ENCODE measurements around the gene CES2. TPM values are rescaled to one million over a fixed set of nuclear protein-coding genes. Genes with fewer than 3 reads are reported as not detected.

The CES2 gene
- polyA plus RNA-seq, 2 of the 4 experiments (the other 2 are of a cell fraction) = 20.3 to 20.4 TPM

GRCh38 chr16:66906916-66907836, 28.1 kb upstream of the CES2 start:
- DNase-seq (ENCODE audit: low read depth in 1 of 2, low spot score in 1 of 2) (no peak), ATAC-seq (no peak), FAIRE-seq (no peak)
- Histone ChIP-seq H3K4me2 (no peak overlapping the region), H3K4me1 (peaks cover 13% of the 10 kb centered on the region; the same call in 2 of the 3 replicates), H3K9me3 (no peaks in the 10 kb centered on the region), H3K4me3 (no peak overlapping the region), H3K27ac (no peak overlapping the region)
- WGBS (ENCODE audit: missing lambda C conversion rate) = 44% methylated on average over 7 of the region's 7 CpGs
- TF ChIP-seq RNF2 (IDR thresholded peaks at IDR 0.05; ENCODE audit: borderline replicate concordance, low read depth) (no peak), TP53 (CRISPR knock-in tag; IDR thresholded peaks at IDR 0.05) (no peak), NPAS2 (CRISPR knock-in tag; IDR thresholded peaks at IDR 0.05; ENCODE audit: borderline replicate concordance) (no peak)
- POLR2A ChIA-PET = no interaction called here
- CTCF ChIA-PET = interaction anchor here (1.5 to 40.8 kb wide), 3 partner anchors 8 to 40 kb away, joined by 3 to 837 read pairs (median 837); partner anchors contain the start of genes CDH16, PDP2 and RRAD

- H3K4me3 ChIP-seq = no peak overlapping the region
- H3K27ac ChIP-seq = no peak overlapping the region
- DNase-seq (ENCODE audit: low read depth in 1 of 2, low spot score in 1 of 2) (no peak), FAIRE-seq (no peak), ATAC-seq (no peak)
- 70% methylated on average over 3 of the region's 3 CpGs for WGBS (ENCODE audit: missing lambda C conversion rate)
- POLR2A ChIA-PET = no interaction called here
- no peak overlapping the region for H3K4me2 ChIP-seq
- peaks cover 13% of the 10 kb centered on the region; the same call in 2 of the 3 replicates for H3K4me1 ChIP-seq
- no peaks in the 10 kb centered on the region for H3K9me3 ChIP-seq
- TF ChIP-seq MAZ (IDR thresholded peaks at IDR 0.05; ENCODE audit: borderline replicate concordance, low read depth, low read length) (no peak), EHMT2 (IDR thresholded peaks at IDR 0.05; ENCODE audit: low read depth) (no peak), ZC3H11A (IDR thresholded peaks at IDR 0.05) (no peak), CTCF (IDR thresholded peaks at IDR 0.05) (no peak), PHF8 (IDR thresholded peaks at IDR 0.05; ENCODE audit: borderline replicate concordance, low read depth) (no peak), HES2 (IDR thresholded peaks at IDR 0.05) (no peak), TFCP2L1 (CRISPR knock-in tag; IDR thresholded peaks at IDR 0.05) (no peak), ELK1 (IDR thresholded peaks at IDR 0.05; ENCODE audit: low read depth, low read length) (no peak), HEYL (CRISPR knock-in tag; IDR thresholded peaks at IDR 0.05) (no peak), ZFP36 (IDR thresholded peaks at IDR 0.05; ENCODE audit: borderline replicate concordance, partially characterized antibody) (no peak), EP300 (IDR thresholded peaks at IDR 0.05) (no peak), RAD21 (conservative IDR thresholded peaks at IDR 0.05 in 1 of 2, IDR thresholded peaks at IDR 0.05 in 1 of 2) (no peak), HOXA7 (CRISPR knock-in tag; IDR thresholded peaks at IDR 0.05) (no peak), GATA3 (IDR thresholded peaks at IDR 0.05; ENCODE audit: borderline replicate concordance) (no peak)
- CTCF ChIA-PET = interaction anchor here (29.9 to 40.8 kb wide), 2 partner anchors 7 to 9 kb away, joined by 837 read pairs; partner anchors contain the start of genes CDH16, PDP2 and RRAD
These were observed 27.2 kb upstream of the CES2 start for GRCh38 chr16:66908116-66908515.
